Astrocyte of the spinal cord (primary cell): ENCODE data around the gene MPPED1.

Experiments
- DNase-seq: peaks from one replicate; pipeline ENCODE4 v3.0.0; 2011; ENCODE audit warnings: low read depth, low spot score
- H3K4me3 ChIP-seq: 2 replicates; pipeline ENCODE4 v1.5.1; 2011; ENCODE audit warnings: low read depth, mild to moderate bottlenecking, low read length, moderate library complexity
- CTCF ChIP-seq: IDR thresholded peaks from 2 replicates; pipeline ENCODE4 v1.5.1; 2012; ENCODE audit warnings: low read depth, mild to moderate bottlenecking, low read length, inconsistent platforms
- in situ Hi-C: cut with HindIII; loops from 2 replicates; pipeline ENCODE4 v1.10.0; 2017; ENCODE audit warnings: low sequenced_read_pairs

Gene MPPED1

GRCh38 chr22:43504666-43505261 lies 93.0 kb downstream of the MPPED1 start:
- no peak for TF ChIP-seq CTCF
- in situ Hi-C loops: no loop called here

GRCh38 chr22:43505423-43505822 lies 93.6 kb downstream of the MPPED1 start:
- DNase-seq: no peak
- H3K4me3 ChIP-seq: no peak overlapping the region
- in situ Hi-C loops: no loop called here
- no peak for TF ChIP-seq CTCF

More at GRCh38 chr22:43504666-43505261, 93.0 kb downstream of the MPPED1 start:
- DNase-seq: no peak
- H3K4me3 ChIP-seq: no peak overlapping the region

- DNase-seq: no peak
- in situ Hi-C loops: no loop called here
- TF ChIP-seq CTCF: no peak
- no peak overlapping the region for H3K4me3 ChIP-seq
These were observed 94.1 kb downstream of the MPPED1 start for GRCh38 chr22:43505896-43506295.

- in situ Hi-C loops: no loop called here
- H3K4me3 ChIP-seq: no peak overlapping the region
- DNase-seq: no peak
- TF ChIP-seq CTCF: no peak
These were observed 94.7 kb downstream of the MPPED1 start for GRCh38 chr22:43506487-43506886.

- no peak overlapping the region for H3K4me3 ChIP-seq
- no peak for TF ChIP-seq CTCF
- in situ Hi-C loops: no loop called here
- no peak for DNase-seq
These were observed 95.4 kb downstream of the MPPED1 start for GRCh38 chr22:43507235-43507634.

- no peak for TF ChIP-seq CTCF
- in situ Hi-C loops: no loop called here
These were observed 96.7 kb downstream of the MPPED1 start for GRCh38 chr22:43508489-43508888.

GRCh38 chr22:43509337-43509736 lies 97.5 kb downstream of the MPPED1 start:
- no peak for DNase-seq
- H3K4me3 ChIP-seq: no peak overlapping the region
- in situ Hi-C loops: no loop called here
- no peak for TF ChIP-seq CTCF

More at GRCh38 chr22:43508489-43508888, 96.7 kb downstream of the MPPED1 start:
- DNase-seq: no peak
- no peak overlapping the region for H3K4me3 ChIP-seq
